Glutamatergic neuron (in vitro differentiated cells): ENCODE results near the gene PCDHA1. TPM values are rescaled to one million over a fixed set of nuclear protein-coding genes. Genes with fewer than 3 reads are reported as not detected.

Experiments
- DNase-seq: peaks from one replicate; pipeline ENCODE4 v3.0.0; 2022
- H3K27ac Mint-ChIP-seq: one replicate; pipeline ENCODE4 v1.8.0; 2020; ENCODE audit warnings: mild to moderate bottlenecking, mixed read lengths, inconsistent platforms; ENCODE audit not compliant: unreplicated experiment
- H3K27me3 Mint-ChIP-seq: one replicate; pipeline ENCODE4 v1.8.0; 2020; ENCODE audit warnings: mild to moderate bottlenecking, moderate library complexity, mixed read lengths, inconsistent platforms; ENCODE audit not compliant: unreplicated experiment
- H3K36me3 Mint-ChIP-seq: one replicate; pipeline ENCODE4 v1.8.0; 2020; ENCODE audit warnings: mild to moderate bottlenecking, mixed read lengths, inconsistent platforms; ENCODE audit not compliant: unreplicated experiment
- H3K4me1 Mint-ChIP-seq: one replicate; pipeline ENCODE4 v1.8.0; 2020; ENCODE audit warnings: mild to moderate bottlenecking, low read depth, mixed read lengths, inconsistent platforms; ENCODE audit not compliant: unreplicated experiment
- H3K4me3 Mint-ChIP-seq: one replicate; pipeline ENCODE4 v1.8.0; 2020; ENCODE audit warnings: mild to moderate bottlenecking, mixed read lengths, inconsistent platforms; ENCODE audit not compliant: unreplicated experiment
- H3K9me3 Mint-ChIP-seq: one replicate; pipeline ENCODE4 v1.8.0; 2020; ENCODE audit warnings: mild to moderate bottlenecking, moderate library complexity, mixed read lengths, inconsistent platforms; ENCODE audit not compliant: unreplicated experiment
- long read RNA-seq: library from polyadenylated mRNA; unstranded; transcript quantifications from one replicate; pipeline ENCODE4 v2.0.0, GENCODE V29; 2020; ENCODE audit not compliant: unreplicated experiment
- total RNA-seq: library from RNA; stranded (reverse); fragmentation: NEBNext Ultra II Directional; extraction: Animal tissue kit (Norgen Biotek cat#: 25700); gene quantifications from one replicate; pipeline ENCODE4 v1.2.1, GENCODE V29; 2021; ENCODE audit not compliant: unreplicated experiment
- TF ChIP-seq, protein P1 (sequence below): fragments of 200-600 bp; sonication (generic); IDR thresholded peaks from one replicate; pipeline ENCODE4 v1.5.0; 2021; ENCODE audit not compliant: partially characterized antibody, unreplicated experiment

The PCDHA1 gene
- 0.69 TPM for total RNA-seq
- long read RNA-seq: 0 reads

DNA sequence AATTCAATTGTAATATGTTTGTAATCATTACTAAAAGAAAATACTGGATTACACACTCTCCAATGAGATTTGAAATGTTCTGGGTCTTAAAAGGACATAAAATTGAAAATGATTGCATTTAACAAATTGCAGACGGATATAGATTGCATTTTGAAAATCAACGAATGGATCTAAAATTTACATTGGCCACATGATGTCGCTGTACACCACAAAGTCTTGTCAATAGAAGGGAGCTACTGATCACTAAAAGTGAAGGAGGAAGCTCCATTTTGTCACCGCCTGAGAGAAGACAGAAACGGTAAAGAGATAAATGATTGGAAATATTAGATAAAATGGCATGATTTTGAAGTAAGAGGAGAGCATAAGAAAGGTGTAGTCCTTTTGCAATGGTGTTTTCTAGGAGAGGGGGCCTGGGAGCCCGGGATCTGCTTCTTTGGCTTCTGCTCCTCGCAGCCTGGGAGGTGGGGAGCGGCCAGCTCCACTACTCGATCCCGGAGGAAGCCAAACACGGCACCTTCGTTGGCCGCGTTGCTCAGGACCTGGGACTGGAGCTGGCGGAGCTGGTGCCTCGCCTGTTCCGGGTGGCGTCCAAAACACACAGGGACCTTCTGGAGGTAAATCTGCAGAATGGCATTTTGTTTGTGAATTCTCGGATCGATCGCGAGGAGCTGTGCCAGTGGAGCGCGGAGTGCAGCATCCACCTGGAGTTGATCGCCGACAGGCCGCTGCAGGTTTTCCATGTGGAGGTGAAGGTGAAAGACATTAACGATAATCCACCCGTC, at the start of gene PCDHA1:
TSS of gene PCDHA1 (plus strand) at position 236 of the 782 bp plus-strand sequence.
- Mint-ChIP-seq H3K4me1 (no peaks in the 10 kb centered on the region), H3K36me3 (peaks cover 38% of the 10 kb centered on the region), H3K4me3 (no peak within 1 kb of the TSS), H3K27ac (no peak within 1 kb of the TSS), H3K27me3 (peaks cover 5% of the 10 kb centered on the region), H3K9me3 (peaks cover 20% of the 10 kb centered on the region)
- no peak for DNase-seq
- TF ChIP-seq, protein P1, sequence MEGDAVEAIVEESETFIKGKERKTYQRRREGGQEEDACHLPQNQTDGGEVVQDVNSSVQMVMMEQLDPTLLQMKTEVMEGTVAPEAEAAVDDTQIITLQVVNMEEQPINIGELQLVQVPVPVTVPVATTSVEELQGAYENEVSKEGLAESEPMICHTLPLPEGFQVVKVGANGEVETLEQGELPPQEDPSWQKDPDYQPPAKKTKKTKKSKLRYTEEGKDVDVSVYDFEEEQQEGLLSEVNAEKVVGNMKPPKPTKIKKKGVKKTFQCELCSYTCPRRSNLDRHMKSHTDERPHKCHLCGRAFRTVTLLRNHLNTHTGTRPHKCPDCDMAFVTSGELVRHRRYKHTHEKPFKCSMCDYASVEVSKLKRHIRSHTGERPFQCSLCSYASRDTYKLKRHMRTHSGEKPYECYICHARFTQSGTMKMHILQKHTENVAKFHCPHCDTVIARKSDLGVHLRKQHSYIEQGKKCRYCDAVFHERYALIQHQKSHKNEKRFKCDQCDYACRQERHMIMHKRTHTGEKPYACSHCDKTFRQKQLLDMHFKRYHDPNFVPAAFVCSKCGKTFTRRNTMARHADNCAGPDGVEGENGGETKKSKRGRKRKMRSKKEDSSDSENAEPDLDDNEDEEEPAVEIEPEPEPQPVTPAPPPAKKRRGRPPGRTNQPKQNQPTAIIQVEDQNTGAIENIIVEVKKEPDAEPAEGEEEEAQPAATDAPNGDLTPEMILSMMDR: peak; percentile 4

DNA sequence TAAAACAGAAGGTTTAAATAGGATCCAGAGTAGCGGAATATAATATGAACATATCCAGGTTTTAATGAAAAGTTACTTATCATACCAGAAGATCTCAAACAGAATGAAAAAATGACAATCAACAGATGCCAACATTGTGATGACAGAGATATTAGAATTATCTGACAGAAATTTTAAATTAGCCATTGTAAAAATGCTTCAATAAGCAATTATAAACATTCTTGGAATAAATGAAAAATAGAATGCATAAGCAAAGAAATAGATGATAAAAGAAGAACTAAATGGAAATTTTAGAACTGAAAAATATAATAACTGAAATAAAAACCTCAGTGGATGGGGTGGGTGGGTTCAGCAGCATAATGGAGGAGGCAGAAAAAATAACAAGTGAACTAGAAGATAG, 48.5 kb upstream of the PCDHA1 start:
- no peaks in the 10 kb centered on the region for H3K36me3 Mint-ChIP-seq
- no peak overlapping the region for H3K27ac Mint-ChIP-seq
- H3K27me3 Mint-ChIP-seq: peaks cover 4% of the 10 kb centered on the region
- no peak for DNase-seq
- H3K9me3 Mint-ChIP-seq: no peaks in the 10 kb centered on the region
- H3K4me1 Mint-ChIP-seq: no peaks in the 10 kb centered on the region
- TF ChIP-seq, protein P1: no peak
- no peak overlapping the region for H3K4me3 Mint-ChIP-seq

DNA sequence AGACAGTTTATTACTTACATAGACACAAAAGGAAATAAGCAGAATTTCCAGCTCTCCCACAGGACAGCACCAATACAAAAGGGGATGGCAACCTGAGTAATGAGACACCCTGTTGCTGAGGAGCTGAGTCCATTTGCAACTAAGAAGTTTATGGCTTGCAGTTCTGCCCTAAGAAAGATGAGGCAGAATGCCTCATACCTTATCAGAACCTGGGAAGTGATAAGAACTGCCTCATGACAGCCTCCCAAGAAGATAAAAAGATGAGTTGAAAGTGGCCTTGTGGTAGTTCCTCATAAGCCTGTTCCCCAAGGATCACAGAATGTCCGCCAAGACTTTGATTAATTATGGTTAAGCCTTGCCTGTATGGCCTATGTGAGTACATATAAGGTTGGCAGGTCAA, 44.0 kb upstream of the PCDHA1 start:
- Mint-ChIP-seq H3K4me3 (no peak overlapping the region), H3K4me1 (no peaks in the 10 kb centered on the region), H3K27me3 (peaks cover 2% of the 10 kb centered on the region), H3K27ac (no peak overlapping the region), H3K9me3 (peaks cover 2% of the 10 kb centered on the region), H3K36me3 (no peaks in the 10 kb centered on the region)
- TF ChIP-seq, protein P1: no peak
- DNase-seq: no peak

DNA sequence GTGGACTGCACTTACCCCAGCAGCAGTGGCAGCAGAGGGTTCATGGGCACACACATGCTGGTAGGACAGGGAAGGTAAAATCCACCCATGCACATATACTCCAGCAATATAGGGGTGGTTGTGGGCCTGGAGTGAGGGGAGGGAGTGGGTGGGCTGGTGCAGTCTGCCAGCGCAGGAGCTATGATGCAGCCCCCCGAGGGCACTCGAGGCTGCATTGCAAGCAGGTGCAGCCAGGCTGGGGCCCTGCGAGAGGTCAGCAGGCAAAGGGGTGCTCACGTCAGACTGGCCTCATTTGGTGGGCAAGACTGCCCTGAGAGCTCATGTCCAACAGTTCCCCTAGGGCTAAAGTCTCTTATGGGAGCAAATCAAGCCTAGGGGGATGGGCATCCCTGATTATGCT, 32.4 kb upstream of the PCDHA1 start:
- peaks cover 11% of the 10 kb centered on the region for H3K36me3 Mint-ChIP-seq
- no peaks in the 10 kb centered on the region for H3K4me1 Mint-ChIP-seq
- TF ChIP-seq, protein P1: no peak
- no peak overlapping the region for H3K4me3 Mint-ChIP-seq
- no peaks in the 10 kb centered on the region for H3K27me3 Mint-ChIP-seq
- H3K27ac Mint-ChIP-seq: no peak overlapping the region
- H3K9me3 Mint-ChIP-seq: peaks cover 6% of the 10 kb centered on the region
- DNase-seq: no peak
